H1 (cell line): ENCODE data around the gene CRYM. TPM values are rescaled to one million over a fixed set of nuclear protein-coding genes. Genes with fewer than 3 reads are reported as not detected.

Experiments used
- CTCF ChIA-PET: fragments of 300-600 bp; sonication (Branson Sonifier 250); formaldehyde crosslinking; loops from one replicate; lab custom pipeline; 2021; ENCODE audit not compliant: partially characterized antibody; lab: Charles Lee
- POLR2A ChIA-PET: fragments of 300-600 bp; sonication (Branson Sonifier 250); formaldehyde crosslinking; loops from one replicate; lab custom pipeline; 2021; ENCODE audit warnings: inconsistent platforms; ENCODE audit not compliant: partially characterized antibody; lab: Charles Lee
- DNase-seq, 2 experiments: peaks; one replicate each; pipeline versions ENCODE4 v3.0.0 to v3.0.0-alpha.2; 2010 to 2022; ENCODE audit warnings: low spot score in 2 of 2, low read depth in 1 of 2, mixed read lengths in 1 of 2
- FAIRE-seq: peaks from 2 replicates; lab custom pipeline; 2011; peaks lifted over from hg19 to GRCh38; lab: Jason Lieb, UNC
- H2AFZ ChIP-seq: 2 replicates; pipeline ENCODE4 v1.8.1; 2012; ENCODE audit warnings: low read length, inconsistent platforms
- H2AK5ac ChIP-seq: 2 replicates; pipeline ENCODE4 v1.6.1; 2013; ENCODE audit warnings: low read depth, low read length
- H2BK120ac ChIP-seq: replicated peaks from 2 replicates; pipeline ENCODE3; 2013; ENCODE audit warnings: low read depth, low read length, inconsistent platforms
- H2BK12ac ChIP-seq: 2 replicates; pipeline ENCODE4 v1.6.1; 2013; ENCODE audit warnings: low read depth, low read length
- H2BK15ac ChIP-seq: 2 replicates; pipeline ENCODE4 v1.6.1; 2013; ENCODE audit warnings: low read length
- H2BK20ac ChIP-seq: 2 replicates; pipeline ENCODE4 v1.6.1; 2013; ENCODE audit warnings: low read length
- H2BK5ac ChIP-seq: 2 replicates; pipeline ENCODE4 v1.6.1; 2013; ENCODE audit warnings: low read depth, low read length
- H3K14ac ChIP-seq: 2 replicates; pipeline ENCODE4 v1.6.1; 2013; ENCODE audit warnings: inconsistent platforms; ENCODE audit not compliant: insufficient read length
- H3K18ac ChIP-seq: 2 replicates; pipeline ENCODE4 v1.6.1; 2013; ENCODE audit warnings: low read length; ENCODE audit errors: extremely low read depth
- H3K23ac ChIP-seq: 2 replicates; pipeline ENCODE4 v1.6.1; 2013; ENCODE audit warnings: inconsistent platforms; ENCODE audit not compliant: insufficient read length
- H3K23me2 ChIP-seq: 2 replicates; pipeline ENCODE4 v1.6.1; 2013; ENCODE audit warnings: low read depth, low read length
- H3K27ac ChIP-seq: 2 replicates; pipeline ENCODE4 v1.6.1; 2011; ENCODE audit warnings: low read depth, low read length, inconsistent platforms
- H3K27me3 ChIP-seq, 4 experiments: replicated peaks in 1 of 4; 1 replicate in 1 of 4; 2 replicates in 3 of 4; pipeline versions ENCODE4 v1.6.1 to v1.8.1; 2011 to 2013; ENCODE audit warnings: low read length in 3 of 4, mild to moderate bottlenecking in 3 of 4, inconsistent platforms in 2 of 4, mixed read lengths in 2 of 4, moderate library complexity in 1 of 4; ENCODE audit not compliant: control insufficient read depth in 3 of 4, insufficient read depth in 3 of 4; ENCODE audit errors: extremely low read depth in 1 of 4
- H3K36me3 ChIP-seq, 4 experiments: 2 replicates each; pipeline versions ENCODE4 v1.6.1 to v1.8.1; 2011 to 2013; ENCODE audit warnings: mild to moderate bottlenecking in 4 of 4, low read length in 3 of 4, moderate library complexity in 2 of 4, control low read depth in 1 of 4, inconsistent platforms in 1 of 4; ENCODE audit not compliant: insufficient read depth in 4 of 4, control insufficient read depth in 2 of 4
- H3K4ac ChIP-seq: replicated peaks from 2 replicates; pipeline ENCODE3; 2013; ENCODE audit warnings: low read length, low read depth, mixed read lengths, inconsistent platforms; ENCODE audit not compliant: insufficient read length
- H3K4me1 ChIP-seq, 4 experiments: replicated peaks in 1 of 4; 1 replicate in 1 of 4; 2 replicates in 3 of 4; pipeline versions ENCODE4 v1.6.1 to v1.8.1; 2011 to 2013; ENCODE audit warnings: low read length in 3 of 4, inconsistent platforms in 2 of 4, mixed read lengths in 1 of 4; ENCODE audit not compliant: insufficient read depth in 4 of 4, control insufficient read depth in 3 of 4
- H3K4me2 ChIP-seq, 2 experiments: 2 replicates each; pipeline versions ENCODE4 v1.6.1 to v1.8.1; 2011 to 2013; ENCODE audit warnings: low read depth in 2 of 2, low read length in 2 of 2, control low read depth in 1 of 2, inconsistent platforms in 1 of 2, mild to moderate bottlenecking in 1 of 2; ENCODE audit not compliant: insufficient read depth in 1 of 2
- H3K4me3 ChIP-seq, 4 experiments: fragments of 200-600, 300-600 bp in 1 of 4; sonication (generic), shearing (Covaris generic), sonication (Bioruptor Twin) in 1 of 4; 2 replicates each; pipeline versions ENCODE4 v1.5.1 to v1.8.1; 2011 to 2016; ENCODE audit warnings: low read length in 4 of 4, low read depth in 3 of 4, control low read depth in 2 of 4, inconsistent platforms in 2 of 4, mild to moderate bottlenecking in 2 of 4, mixed read lengths in 1 of 4, moderate library complexity in 1 of 4; ENCODE audit not compliant: insufficient read depth in 2 of 4; ENCODE audit errors: extremely low read depth in 1 of 4
- H3K56ac ChIP-seq: replicated peaks from 2 replicates; pipeline ENCODE3; 2013; ENCODE audit warnings: low read depth, mild to moderate bottlenecking, mixed read lengths, low read length, inconsistent platforms; ENCODE audit not compliant: insufficient read length
- H3K79me1 ChIP-seq: 2 replicates; pipeline ENCODE4 v1.6.1; 2013; ENCODE audit warnings: low read depth, low read length, control low read depth
- H3K79me2 ChIP-seq, 2 experiments: 2 replicates each; pipeline versions ENCODE4 v1.6.1 to v1.8.1; 2012 to 2013; ENCODE audit warnings: low read length in 2 of 2, mild to moderate bottlenecking in 2 of 2, inconsistent platforms in 1 of 2; ENCODE audit not compliant: insufficient read depth in 2 of 2, control insufficient read depth in 1 of 2
- H3K9ac ChIP-seq, 4 experiments: replicated peaks in 1 of 4; 1 replicate in 1 of 4; 2 replicates in 3 of 4; pipeline versions ENCODE4 v1.6.1 to v1.8.1; 2011 to 2013; ENCODE audit warnings: low read depth in 3 of 4, low read length in 3 of 4, control low read depth in 2 of 4, mild to moderate bottlenecking in 2 of 4, moderate library complexity in 2 of 4, inconsistent platforms in 1 of 4; ENCODE audit errors: extremely low read depth in 1 of 4
- H3K9me3 ChIP-seq, 2 experiments: 2 replicates each; pipeline versions ENCODE4 v1.6.1 to v1.8.1; 2012 to 2013; ENCODE audit warnings: mild to moderate bottlenecking in 2 of 2, moderate library complexity in 2 of 2, control low read depth in 1 of 2, inconsistent platforms in 1 of 2, low read depth in 1 of 2, low read length in 1 of 2, mixed read lengths in 1 of 2; ENCODE audit not compliant: insufficient read depth in 2 of 2
- H4K20me1 ChIP-seq, 2 experiments: replicated peaks in 1 of 2; 2 replicates each; pipeline versions ENCODE3 to v1.8.1; 2011 to 2013; ENCODE audit warnings: inconsistent platforms in 2 of 2, low read length in 2 of 2, mild to moderate bottlenecking in 1 of 2; ENCODE audit not compliant: insufficient read depth in 2 of 2, control insufficient read depth in 1 of 2
- H4K5ac ChIP-seq: 2 replicates; pipeline ENCODE4 v1.6.1; 2013; ENCODE audit warnings: low read length, low read depth, mixed read lengths, inconsistent platforms; ENCODE audit not compliant: insufficient read length
- H4K8ac ChIP-seq: 2 replicates; pipeline ENCODE4 v1.8.0; 2013; ENCODE audit warnings: mild to moderate bottlenecking, moderate library complexity, low read length, inconsistent platforms; ENCODE audit not compliant: insufficient read depth; ENCODE audit errors: extremely low read depth
- H4K91ac ChIP-seq: replicated peaks from 2 replicates; pipeline ENCODE3; 2013; ENCODE audit warnings: low read length, mixed read lengths, inconsistent platforms; ENCODE audit not compliant: insufficient read length
- GTF2F1 ChIP-seq: IDR thresholded peaks from 2 replicates; pipeline ENCODE4 v1.6.1; 2012; ENCODE audit warnings: low read depth, low read length, improper control_type of control experiment, borderline replicate concordance
- WGBS, 2 experiments: shearing (Covaris generic) in 1 of 2; methylation state at CpG; one replicate each; pipeline versions ENCODE4 v1.1.6 to v1.1.7; 2013 to 2015; ENCODE audit warnings: low lambda C conversion rate in 2 of 2, mixed read lengths in 2 of 2, inconsistent platforms in 1 of 2, low coverage in 1 of 2, missing lambda C conversion rate in 1 of 2; ENCODE audit not compliant: insufficient replicate concordance in 2 of 2, insufficient coverage in 1 of 2, insufficient read length in 1 of 2; ENCODE audit errors: extremely low coverage in 1 of 2, missing lambda C conversion rate in 1 of 2; 5-methylcytosine and 5-hydroxymethylcytosine counted together
- polyA plus RNA-seq, 7 experiments: library from polyadenylated mRNA; depleted of rRNA in 3 of 7; stranded (reverse) in 5 of 7; unstranded in 2 of 7; fragments of >200 nt in 5 of 7; fragments of 200-250 nt in 2 of 7; gene quantifications; 1 replicate in 5 of 7; 2 replicates in 1 of 7; 4 replicates in 1 of 7; pipeline versions ENCODE4 v1.2.1 to v1.2.3, GENCODE V29; 2011 to 2013; ENCODE audit warnings: missing spikeins in 2 of 7, mixed read lengths in 2 of 7
- total RNA-seq: library from RNA; stranded (reverse); fragmentation: NEBNext Ultra II Directional; extraction: Animal tissue kit (Norgen Biotek cat#: 25700); gene quantifications from 2 replicates; pipeline ENCODE4 v1.2.1, GENCODE V29; 2021

CRYM gene
- total and polyA plus RNA-seq, 2 of the 8 experiments (the other 6 are each of a cell fraction or from before 2014, with no cell fraction given) = 12.9 to 40.4 TPM

GRCh38 chr16:21242756-21243155, 35.3 kb downstream of the CRYM start:
- Histone ChIP-seq H3K56ac (no peak overlapping the region), H2AK5ac (no peak overlapping the region), H3K4me3 (no peak overlapping the region), H3K18ac (no peak overlapping the region), H3K4ac (no peak overlapping the region), H4K8ac (no peak overlapping the region), H3K79me2 (no peaks in the 10 kb centered on the region), H2BK120ac (no peak overlapping the region), H3K4me2 (no peak overlapping the region), H3K27ac (no peak overlapping the region), H2AFZ (no peak overlapping the region), H3K9ac (no peak overlapping the region), H4K91ac (no peak overlapping the region), H3K14ac (no peak overlapping the region), H3K9me3 (no peaks in the 10 kb centered on the region), H3K27me3 (no peaks in the 10 kb centered on the region), H3K4me1 (no peaks in the 10 kb centered on the region), H2BK15ac (no peak overlapping the region), H2BK20ac (no peak overlapping the region), H3K36me3 (no peaks in the 10 kb centered on the region), H3K79me1 (no peaks in the 10 kb centered on the region), H4K5ac (no peak overlapping the region), H3K23me2 (no peaks in the 10 kb centered on the region), H4K20me1 (no peaks in the 10 kb centered on the region), H3K23ac (no peak overlapping the region), H2BK12ac (no peak overlapping the region), H2BK5ac (no peak overlapping the region)
- FAIRE-seq (no peak), DNase-seq (no peak)
- ChIA-PET POLR2A (no interaction called here), CTCF (interaction anchor here (0.6 kb wide), 1 partner anchor 30 kb away, joined by 3 read pairs; no protein-coding TSS in a partner anchor)
- 65% methylated on average over 2 of the region's 2 CpGs; no CpG with 5 or more reads in 1 of the 2 experiments for WGBS, 2 experiments
- TF ChIP-seq GTF2F1 = no peak
